Esophagus squamous epithelium (tissue), 5 donors: ENCODE results near the gene C8G. TPM values are rescaled to one million over a fixed set of nuclear protein-coding genes. Genes with fewer than 3 reads are reported as not detected.

Experiments
- DNase-seq: peaks from one replicate; lab custom pipeline; 2025; lab: John Stamatoyannopoulos, UW
- H3K27ac ChIP-seq, 4 donors: fragments of 200-600 bp; sonication (generic); one replicate each; pipeline ENCODE4 v1.5.1; 2016 to 2019; ENCODE audit warnings: mild to moderate bottlenecking in 1 of 4
- H3K27me3 ChIP-seq, 4 donors: fragments of 200-600 bp; sonication (generic); 1 replicate in 3 of 4; 2 replicates in 1 of 4; pipeline versions ENCODE4 v1.5.1 to v1.6.0; 2017 to 2021; ENCODE audit warnings: antibody characterized with exemption in 1 of 4
- H3K36me3 ChIP-seq, 3 donors: fragments of 200-600 bp; sonication (generic); one replicate each; pipeline ENCODE4 v1.5.1; 2016 to 2019
- H3K4me1 ChIP-seq, 3 donors: fragments of 200-600 bp; sonication (generic); one replicate each; pipeline ENCODE4 v1.5.1; 2017 to 2019
- H3K4me3 ChIP-seq, 4 donors: fragments of 200-600 bp; sonication (generic); 1 replicate in 3 of 4; 2 replicates in 1 of 4; pipeline ENCODE4 v1.5.1; 2016 to 2019; ENCODE audit warnings: mild to moderate bottlenecking in 2 of 4, moderate library complexity in 1 of 4
- H3K9me3 ChIP-seq, 3 donors: fragments of 200-600 bp; sonication (generic); one replicate each; pipeline ENCODE4 v1.5.1; 2016 to 2019
- CTCF ChIP-seq, 6 experiments: fragments of 450-650 bp in 4 of 6; fragments of 200-600 bp in 2 of 6; sonication (generic) in 2 of 6; IDR thresholded peaks; one replicate each; pipeline ENCODE4 v1.5.1; 2016 to 2019; ENCODE audit warnings: antibody characterized with exemption in 6 of 6, mild to moderate bottlenecking in 4 of 6, moderate library complexity in 4 of 6
- POLR2A ChIP-seq, 4 donors: fragments of 450-650 bp; IDR thresholded peaks; one replicate each; pipeline ENCODE4 v1.6.1; 2017; ENCODE audit warnings: antibody characterized with exemption in 4 of 4, mild to moderate bottlenecking in 4 of 4, moderate library complexity in 3 of 4
- WGBS, 2 donors: methylation state at CpG; one replicate each; pipeline ENCODE4 v1.1.5; 2018; 5-methylcytosine and 5-hydroxymethylcytosine counted together
- intact Hi-C: fragments of 100-400 bp; cut with DNase I; formaldehyde crosslinking; loops from one replicate; pipeline ENCODE4 v1.15.0; 2022
- total RNA-seq, 4 donors: library from RNA; depleted of rRNA; stranded (reverse); fragments of >200 nt; gene quantifications; one replicate each; pipeline ENCODE4 v1.1.0, GENCODE V29; 2016
- donor health status: DM: yes; HTN: yes; CAD: no.

C8G gene
- total RNA-seq, 4 donors from 2014 or later = 1.6 TPM; not detected in 3

DNA sequence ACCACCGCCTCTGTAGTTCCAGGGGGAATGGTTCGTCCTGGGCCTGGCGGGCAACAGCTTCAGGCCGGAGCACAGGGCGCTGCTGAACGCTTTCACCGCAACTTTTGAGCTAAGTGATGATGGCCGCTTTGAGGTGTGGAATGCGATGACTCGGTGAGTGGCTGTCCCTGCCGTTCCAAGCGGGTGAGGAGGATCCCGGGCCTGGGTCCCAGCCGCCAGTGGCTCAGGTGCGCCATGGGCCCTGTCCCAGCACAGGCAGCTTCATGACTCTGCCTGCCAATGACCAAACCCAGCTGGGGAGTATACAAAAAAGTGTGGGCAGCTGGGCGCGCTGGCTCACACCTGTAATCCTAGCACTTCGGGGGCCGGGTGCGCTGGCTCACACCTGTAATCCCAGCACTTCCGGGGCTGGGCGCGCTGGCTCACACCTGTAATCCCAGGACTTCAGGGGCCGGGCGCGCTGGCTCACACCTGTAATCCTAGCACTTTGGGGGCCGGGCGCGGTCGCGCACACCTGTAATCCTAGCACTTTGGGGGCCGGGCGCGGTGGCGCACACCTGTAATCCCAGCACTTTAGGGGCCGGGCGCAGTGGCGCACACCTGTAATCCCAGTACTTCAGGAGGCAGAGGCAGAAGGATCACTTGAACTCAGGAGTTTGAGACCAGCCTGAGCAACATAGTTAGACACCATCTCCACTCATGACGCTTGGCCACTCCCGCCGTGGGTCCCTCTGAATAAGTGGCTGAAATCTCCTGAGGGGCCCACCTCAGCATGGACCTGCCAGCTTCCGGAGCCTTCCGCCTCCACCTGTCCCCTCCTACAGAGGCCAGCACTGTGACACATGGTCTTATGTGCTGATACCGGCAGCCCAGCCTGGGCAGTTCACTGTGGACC is 8.1 kb downstream of the C8G start:
- H3K36me3 ChIP-seq = no peaks in the 10 kb centered on the region
- no peaks in the 10 kb centered on the region for H3K27me3 ChIP-seq
- no peak for TF ChIP-seq POLR2A (IDR thresholded peaks at IDR 0.05)
- no peak for TF ChIP-seq CTCF (IDR thresholded peaks at IDR 0.05)
- no peak overlapping the region for H3K27ac ChIP-seq
- DNase-seq = no peak
- WGBS, 2 donors = 89 to 95% methylated on average over 21 to 26 of the region's 44 CpGs
- H3K9me3 ChIP-seq = no peaks in the 10 kb centered on the region
- intact Hi-C loops = no loop called here
- H3K4me3 ChIP-seq = no peak overlapping the region
- peaks cover 14 to 27% (median 18%) of the 10 kb centered on the region in 3 donors for H3K4me1 ChIP-seq

- intact Hi-C loops = no loop called here
- Histone ChIP-seq H3K27me3 (no peaks in the 10 kb centered on the region), H3K4me3 (no peak overlapping the region), H3K36me3 (no peaks in the 10 kb centered on the region), H3K4me1 (peaks cover 13 to 20% (median 14%) of the 10 kb centered on the region in 3 donors), H3K27ac (no peak overlapping the region), H3K9me3 (no peaks in the 10 kb centered on the region)
- WGBS, 2 donors = 73% methylated on average over 3 of the region's 19 CpGs; no CpG with 5 or more reads in 1 of the 2 donors
- TF ChIP-seq CTCF (IDR thresholded peaks at IDR 0.05) (no peak), POLR2A (IDR thresholded peaks at IDR 0.05) (no peak)
- DNase-seq = no peak
Measured at GRCh38 chr9:136953771-136954269, 8.8 kb downstream of the C8G start.

DNA sequence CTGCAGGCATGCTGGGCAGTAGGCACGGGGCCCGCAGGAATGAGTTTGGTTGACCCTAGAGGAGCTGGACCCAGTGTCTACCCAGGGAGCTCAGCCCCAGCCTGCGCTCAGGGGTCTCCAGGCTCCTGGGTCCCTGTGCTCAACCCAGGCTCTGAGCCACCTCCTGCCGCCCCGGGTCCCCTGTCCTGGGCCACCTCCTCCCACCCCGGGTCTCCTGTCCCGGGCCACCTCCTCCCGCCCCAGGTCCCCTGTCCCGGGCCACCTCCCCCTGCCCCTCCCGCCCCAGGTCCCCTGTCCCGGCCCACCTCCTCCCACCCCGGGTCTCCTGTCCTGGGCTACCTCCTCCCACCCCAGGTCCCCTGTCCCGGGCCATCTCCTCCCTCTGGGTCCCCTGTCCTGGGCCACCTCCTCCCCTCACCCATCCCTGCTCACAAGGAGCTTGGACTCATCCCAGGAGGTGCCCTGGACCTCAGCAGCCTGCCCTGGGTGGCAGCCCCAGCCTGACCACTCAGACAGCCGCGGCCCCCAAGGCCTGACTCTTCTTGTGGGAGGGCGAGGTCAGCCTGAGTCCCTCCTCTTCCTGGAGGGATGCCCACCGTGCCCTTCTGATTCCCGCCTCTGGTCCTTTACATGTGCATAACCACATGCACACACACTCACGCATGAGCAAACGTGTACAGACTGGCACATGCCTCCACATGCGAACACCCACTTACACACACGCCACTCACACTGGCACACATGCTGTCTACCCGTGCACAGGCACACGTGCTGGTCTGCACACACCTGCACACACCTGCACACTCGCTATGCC is 9.4 kb downstream of the C8G start:
- 69 to 84% methylated on average over 14 to 16 of the region's 25 CpGs for WGBS, 2 donors
- no peak overlapping the region for H3K27ac ChIP-seq
- H3K4me1 ChIP-seq = peaks cover 7 to 13% (median 8%) of the 10 kb centered on the region in 3 donors
- TF ChIP-seq POLR2A (IDR thresholded peaks at IDR 0.05) (no peak), CTCF (IDR thresholded peaks at IDR 0.05) (no peak)
- DNase-seq = no peak
- no peaks in the 10 kb centered on the region for H3K27me3 ChIP-seq
- no peak overlapping the region for H3K4me3 ChIP-seq
- H3K9me3 ChIP-seq = no peaks in the 10 kb centered on the region
- no peaks in the 10 kb centered on the region for H3K36me3 ChIP-seq
- intact Hi-C loops = no loop called here

- Histone ChIP-seq H3K4me1 (peaks cover 4 to 7% (median 4%) of the 10 kb centered on the region in 3 donors), H3K9me3 (no peaks in the 10 kb centered on the region), H3K27ac (no peak overlapping the region), H3K27me3 (no peaks in the 10 kb centered on the region), H3K4me3 (no peak overlapping the region), H3K36me3 (no peaks in the 10 kb centered on the region)
- no peak for TF ChIP-seq POLR2A (IDR thresholded peaks at IDR 0.05)
- TF ChIP-seq CTCF (IDR thresholded peaks at IDR 0.05) = no peak
- 77 to 90% methylated on average over 3 to 6 of the region's 14 CpGs for WGBS, 2 donors
- no peak for DNase-seq
- intact Hi-C loops = no loop called here
Measured at GRCh38 chr9:136955202-136955942, 10.3 kb downstream of the C8G start.
